NOMO-1 treated with dmso at 0.1 percent for 144 hours (cell line): ENCODE results near the gene LMX1A.

ENCODE experiments used
- DNase-seq: peaks from one replicate; lab custom pipeline; 2025; ENCODE audit not compliant: unreplicated experiment; lab: John Stamatoyannopoulos, UW

The LMX1A gene

DNA sequence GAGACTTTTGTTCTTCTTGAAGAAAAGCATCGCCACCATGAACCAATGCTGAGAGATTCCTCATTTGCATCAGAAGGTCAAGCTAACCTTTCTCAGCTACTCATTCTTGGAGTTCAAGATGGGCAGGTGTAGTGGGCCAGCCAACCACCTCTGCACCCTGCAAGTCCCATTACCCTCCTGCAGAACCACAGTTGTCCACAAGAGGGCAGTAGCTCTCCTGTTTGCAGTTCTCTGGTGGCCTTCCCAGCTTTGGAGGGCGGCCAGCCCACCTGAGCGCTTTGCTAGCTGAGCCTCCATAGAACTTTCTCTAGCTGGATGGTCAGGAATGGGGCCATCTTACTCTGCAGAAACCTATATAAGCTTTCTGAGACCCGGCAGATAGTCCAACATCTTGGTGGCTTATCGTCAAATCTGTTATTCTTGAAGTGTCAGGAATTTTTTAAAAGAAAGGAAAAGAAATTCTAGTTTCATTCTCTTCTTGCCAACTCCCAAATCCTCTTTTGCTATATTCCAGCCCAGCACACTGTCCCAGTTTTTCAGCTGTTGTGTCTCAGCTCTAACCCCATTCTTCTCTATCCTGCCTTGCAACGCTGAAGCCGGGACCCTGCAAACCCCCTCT is 11.0 kb upstream of the LMX1A start:
- DNase-seq: peak; percentile 17

GRCh38 chr1:165365341-165365740 is 8.8 kb upstream of the LMX1A start:
- DNase-seq: no peak

GRCh38 chr1:165364568-165365133 is 8.1 kb upstream of the LMX1A start:
- no peak for DNase-seq

GRCh38 chr1:165356876-165357275 is 361 bp upstream of the LMX1A start:
- DNase-seq: no peak

DNA sequence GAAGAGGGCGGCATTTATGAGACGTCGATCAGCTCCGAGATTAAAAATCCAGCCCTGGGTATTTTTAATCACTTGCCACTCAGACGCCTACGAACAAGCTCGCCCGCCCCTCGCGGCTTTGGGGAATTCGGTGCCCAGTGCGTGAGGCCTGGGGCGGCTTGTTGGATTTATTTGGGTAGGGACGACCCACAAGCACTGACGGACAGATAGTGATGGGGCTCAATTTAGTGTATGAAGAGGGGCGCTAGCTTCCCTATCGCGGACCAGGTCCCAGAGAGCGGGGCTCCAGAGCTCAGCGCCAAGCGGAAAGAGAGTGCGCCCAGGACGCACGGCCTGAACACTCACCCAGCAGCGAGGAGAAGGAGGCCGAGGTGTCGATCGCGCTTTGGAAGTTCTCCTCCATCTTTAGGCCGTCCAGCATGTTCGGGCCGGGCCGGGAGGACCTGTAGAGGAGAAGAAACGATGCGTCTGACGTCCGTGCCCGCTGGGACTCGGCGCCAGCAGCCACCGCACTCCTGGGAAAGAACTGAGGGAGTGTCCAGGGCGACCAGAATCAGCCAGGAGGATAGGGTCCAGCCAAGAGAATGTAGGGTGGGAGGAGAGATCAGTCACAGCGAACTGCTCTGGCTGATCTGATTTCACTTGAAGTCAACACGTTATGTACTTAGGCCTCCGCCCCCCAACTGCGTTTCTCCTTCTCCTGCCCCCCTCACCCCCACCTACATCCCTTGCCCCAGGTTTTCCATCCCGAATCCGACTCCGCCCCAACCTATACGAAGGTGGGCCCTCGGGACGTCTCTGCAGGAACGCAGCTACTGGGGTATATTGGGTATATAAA is 1.2 kb downstream of the LMX1A start:
- no peak for DNase-seq

- DNase-seq: no peak
Measured at GRCh38 chr1:165354739-165355138, 1.8 kb downstream of the LMX1A start.

- DNase-seq: no peak
Measured at GRCh38 chr1:165353731-165354671, 2.5 kb downstream of the LMX1A start.

GRCh38 chr1:165352442-165353293 is 3.8 kb downstream of the LMX1A start:
- DNase-seq: no peak

DNA sequence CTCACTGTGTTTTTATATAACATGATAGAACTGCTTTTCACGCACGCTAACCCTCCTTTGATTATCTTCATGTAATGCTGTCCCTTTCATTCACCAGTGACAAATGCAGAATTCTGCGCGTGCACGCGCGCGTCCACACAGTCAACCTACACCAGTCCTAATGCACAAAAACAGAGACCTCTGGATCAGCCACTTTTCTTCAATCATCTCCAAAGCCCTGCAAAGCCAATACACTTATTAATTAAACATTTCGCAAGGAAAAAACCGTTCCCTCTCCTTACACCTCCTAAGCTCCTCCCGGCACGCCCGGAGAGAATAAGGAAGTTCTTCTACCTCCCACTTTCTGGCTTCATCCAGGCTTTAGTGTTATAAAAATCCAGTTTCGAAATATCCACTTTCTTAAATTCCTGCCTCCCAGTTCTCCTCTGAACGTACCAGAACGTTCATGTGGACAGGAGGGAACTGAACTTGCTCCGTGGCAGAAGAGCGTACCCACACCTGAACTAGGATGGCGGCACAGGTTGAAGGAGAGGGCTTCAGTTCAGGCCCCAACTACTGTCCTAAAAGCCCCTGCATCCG is 4.6 kb downstream of the LMX1A start:
- no peak for DNase-seq

GRCh38 chr1:165350840-165351239 is 5.7 kb downstream of the LMX1A start:
- no peak for DNase-seq

- no peak for DNase-seq
Measured at GRCh38 chr1:165345502-165345901, 11.0 kb downstream of the LMX1A start.

DNA sequence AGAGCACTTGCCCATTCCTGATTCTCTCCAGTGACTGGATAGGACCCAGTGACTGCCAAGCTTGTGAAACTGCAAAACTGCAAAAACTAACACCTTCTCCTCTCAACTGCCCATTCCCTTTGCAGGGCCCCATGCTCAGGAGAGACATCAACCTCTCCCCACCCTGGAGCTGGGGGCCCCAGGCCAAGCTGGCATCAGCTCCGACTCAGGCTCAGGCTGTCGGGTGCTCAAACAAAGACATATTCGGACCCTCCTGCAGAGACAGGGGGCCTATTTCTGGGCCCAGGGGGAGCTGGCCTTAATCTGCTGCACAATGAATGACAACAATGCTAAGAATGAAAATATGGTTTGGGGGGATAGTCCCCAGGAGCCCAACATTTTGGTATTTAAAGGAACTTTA is 11.8 kb downstream of the LMX1A start:
- no peak for DNase-seq

DNA sequence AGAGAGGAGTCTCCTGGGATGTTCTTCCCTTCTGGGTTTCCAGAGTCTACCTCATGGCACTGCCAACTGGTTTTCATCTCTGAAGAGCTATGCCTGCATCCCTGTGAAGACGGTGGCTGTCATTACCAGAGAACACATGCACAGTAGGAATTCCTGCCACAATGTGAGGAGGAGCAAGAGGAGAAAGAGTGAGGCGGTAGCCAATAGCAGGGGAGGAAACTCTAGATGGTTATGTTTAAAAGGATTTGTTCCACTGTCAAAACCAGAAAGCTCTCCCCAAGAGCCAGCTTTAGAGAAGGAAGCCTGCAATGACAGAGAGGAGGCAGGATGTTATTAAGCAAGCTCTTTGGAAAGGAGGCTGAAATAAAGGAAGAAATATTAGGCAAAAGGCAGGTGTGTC is 12.3 kb downstream of the LMX1A start:
- no peak for DNase-seq

DNA sequence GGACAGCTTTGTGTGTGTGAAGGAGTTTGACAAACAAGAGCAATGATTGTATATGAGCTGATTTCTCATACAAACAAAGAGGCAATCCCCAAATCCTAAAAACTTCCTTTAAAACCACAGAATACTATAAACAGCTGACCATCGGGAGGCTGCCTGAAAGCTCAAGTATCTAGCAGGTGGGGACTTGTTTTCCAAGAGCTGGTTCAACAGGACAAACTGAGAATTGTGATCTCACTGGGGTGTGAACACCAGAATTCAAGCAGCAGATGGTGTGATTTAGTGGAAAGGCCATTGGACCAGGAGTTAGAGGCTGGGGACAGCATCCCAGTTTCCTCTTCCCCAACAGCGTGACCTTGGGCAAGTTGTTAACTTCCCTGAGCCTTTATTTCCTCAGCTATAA is 13.9 kb downstream of the LMX1A start:
- DNase-seq: no peak

- DNase-seq: no peak
Measured at GRCh38 chr1:165342168-165342567, 14.3 kb downstream of the LMX1A start.

DNA sequence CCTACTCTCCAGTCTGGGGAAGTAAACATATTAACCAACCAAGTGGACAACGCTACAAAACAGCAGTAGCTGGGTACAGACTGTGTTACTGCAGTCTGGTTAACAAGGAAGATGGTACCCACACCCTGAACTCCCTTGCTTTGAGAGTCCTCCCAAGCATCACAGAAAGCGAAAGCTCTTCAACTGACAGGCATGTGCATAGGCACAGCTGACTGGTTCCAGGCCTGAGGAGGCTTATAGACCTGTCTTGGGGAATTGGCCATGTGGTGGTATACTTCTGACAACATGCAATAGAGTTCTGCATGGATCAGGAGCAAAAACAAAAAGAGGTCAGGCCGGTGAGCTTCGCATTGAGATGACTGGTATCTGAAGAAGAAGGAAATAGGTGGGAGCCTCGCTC is 17.4 kb downstream of the LMX1A start:
- no peak for DNase-seq

DNA sequence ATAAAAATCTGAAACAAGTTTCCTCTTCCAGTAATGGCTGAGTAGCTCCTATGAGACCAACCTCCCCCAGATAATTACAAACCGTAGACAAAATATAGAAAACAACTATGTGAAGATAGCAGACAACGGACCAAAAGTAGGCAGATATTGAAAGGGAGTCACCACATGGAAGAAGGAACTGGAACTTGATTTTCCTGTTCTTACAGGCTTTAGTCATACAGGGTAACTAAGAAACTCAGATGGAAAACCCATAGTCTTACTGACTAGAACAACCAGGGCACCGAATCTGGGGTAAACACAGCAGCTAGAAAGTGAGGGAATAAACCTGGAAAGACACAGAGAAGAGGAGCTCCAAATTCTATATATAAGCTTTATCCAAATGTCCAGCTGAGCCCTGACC is 26.0 kb downstream of the LMX1A start:
- no peak for DNase-seq

DNA sequence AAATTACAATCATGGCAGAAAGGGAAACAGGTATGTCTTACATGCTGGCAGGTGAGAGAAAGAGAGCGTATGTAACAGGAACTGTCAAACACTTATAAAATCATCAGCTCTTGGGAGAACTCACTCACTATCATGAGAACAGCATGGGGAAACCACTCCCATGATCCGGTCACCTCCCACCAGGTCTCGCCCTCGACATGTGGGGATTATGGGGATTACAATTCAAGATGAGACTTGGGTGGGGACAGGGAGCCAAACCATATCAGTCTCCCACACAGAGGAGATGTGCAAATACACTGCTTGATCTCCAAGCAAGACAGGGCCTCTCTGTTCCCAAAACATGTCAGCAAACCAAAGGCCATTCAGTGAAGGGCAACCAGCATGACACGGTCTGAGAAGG is 27.4 kb downstream of the LMX1A start:
- no peak for DNase-seq

DNA sequence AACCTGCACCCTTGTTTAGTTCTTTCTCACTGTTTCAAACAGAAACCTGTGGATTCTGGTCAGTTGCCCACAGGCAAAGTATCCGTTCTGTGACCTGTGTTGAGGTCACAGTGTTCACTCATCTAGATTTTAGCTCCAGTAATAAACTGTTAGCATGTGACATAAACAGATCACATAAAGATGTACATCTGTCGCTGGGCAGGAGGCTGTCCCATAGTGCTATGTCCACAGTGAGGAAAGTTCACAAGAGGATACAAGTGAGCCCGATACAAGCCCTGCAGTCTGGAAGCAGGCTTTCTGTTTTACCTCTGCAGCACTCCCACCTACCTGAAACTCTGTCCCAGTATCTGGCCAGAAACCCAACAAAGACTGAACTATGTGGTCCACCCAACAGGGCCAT is 28.4 kb downstream of the LMX1A start:
- DNase-seq: no peak

DNA sequence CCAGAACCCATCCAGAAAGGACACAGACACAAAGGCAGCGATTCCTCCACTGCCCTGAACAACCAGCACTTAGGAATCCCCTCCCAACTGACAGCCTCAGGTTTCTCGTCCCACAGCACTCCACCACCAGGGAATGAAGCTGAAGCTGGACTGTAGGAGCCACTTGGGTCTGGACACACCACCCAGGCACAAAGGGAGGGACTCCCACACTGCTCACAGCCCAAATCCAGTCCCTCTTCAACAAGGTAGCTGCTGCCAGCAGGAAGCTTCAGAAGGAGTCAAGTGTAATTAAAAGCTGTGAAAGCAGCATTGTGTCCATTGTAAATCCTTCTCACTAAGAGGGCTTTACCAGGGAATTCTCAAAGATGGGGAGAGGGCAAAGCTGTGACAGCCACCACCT is 29.0 kb downstream of the LMX1A start:
- DNase-seq: no peak
